C1 segment of cervical spinal cord (tissue), 14 donors: ENCODE measurements around the gene LIPJ.

Experiments used
- DNase-seq, 14 donors: peaks; one replicate each; lab custom pipeline; 2025; lab: John Stamatoyannopoulos, UW

LIPJ gene

DNA sequence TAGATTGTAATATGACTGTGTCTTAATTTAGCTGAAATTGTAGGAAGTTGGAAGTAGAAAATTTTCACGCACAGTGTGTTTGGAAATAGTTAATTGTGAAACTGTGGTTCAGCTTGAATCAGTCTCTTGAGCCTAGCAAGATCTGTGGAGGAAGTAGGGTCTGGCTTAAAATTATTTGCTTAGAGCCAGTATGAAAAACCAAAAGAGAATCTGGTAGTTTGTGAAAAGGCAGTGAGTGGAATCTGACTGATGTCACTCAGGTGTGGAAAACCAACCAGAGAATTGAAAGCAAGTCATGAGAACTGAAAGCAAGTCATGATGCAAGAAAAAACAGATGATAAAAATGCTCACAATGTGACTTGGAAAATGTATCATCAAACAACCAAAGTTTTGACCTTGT, 11.5 kb downstream of the LIPJ start:
- DNase-seq: no peak

DNA sequence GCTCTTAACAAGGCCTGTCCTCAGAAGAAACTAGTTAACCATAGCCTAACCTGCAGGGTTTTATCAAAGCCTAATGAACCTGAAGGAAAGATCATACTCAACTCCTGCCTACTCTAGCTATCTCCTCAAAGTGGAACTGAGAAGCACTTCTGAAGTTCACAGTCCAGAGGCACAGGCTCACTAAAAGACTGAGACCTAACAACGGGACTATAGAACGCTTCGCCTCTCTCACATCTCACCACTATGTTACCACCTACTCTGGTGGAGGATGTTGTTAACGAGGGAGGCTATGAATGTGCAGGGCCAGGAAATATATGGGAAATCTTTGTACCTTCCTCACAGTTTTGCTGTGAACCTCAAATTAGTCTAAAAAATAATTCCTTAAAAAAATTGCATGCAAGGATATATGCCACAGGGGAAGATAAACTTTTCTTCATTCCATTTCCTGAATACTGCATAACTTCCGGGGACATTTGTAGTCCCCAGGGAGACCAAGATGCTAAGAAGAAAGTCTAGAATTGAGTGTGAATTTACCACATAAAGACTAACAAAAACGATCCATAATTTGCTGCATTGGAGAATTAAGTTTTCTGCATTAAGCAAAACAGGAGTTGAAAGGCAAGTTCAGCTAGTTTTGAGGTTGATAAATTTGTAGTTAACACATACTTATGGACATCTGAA, 21.6 kb downstream of the LIPJ start:
- no peak for DNase-seq

DNA sequence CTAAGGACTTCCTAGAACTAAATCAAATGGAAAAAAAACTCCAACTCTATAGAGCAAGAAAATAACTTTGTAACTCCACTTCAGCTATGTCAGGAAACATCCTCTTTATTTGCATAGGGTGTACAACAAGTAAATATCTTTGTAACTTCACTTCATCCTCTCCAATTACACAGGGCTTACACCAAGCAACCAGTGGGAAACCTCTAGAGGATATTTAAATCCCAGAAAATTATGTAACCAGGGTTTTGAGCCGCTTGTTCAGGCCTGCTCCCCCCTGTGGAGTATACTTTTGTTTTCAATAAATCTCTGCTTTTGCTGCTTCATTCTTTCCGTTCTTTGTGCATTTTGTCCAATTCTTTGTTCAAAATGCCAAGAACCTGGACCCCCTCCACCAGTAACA, 22.2 kb downstream of the LIPJ start:
- DNase-seq: no peak

DNA sequence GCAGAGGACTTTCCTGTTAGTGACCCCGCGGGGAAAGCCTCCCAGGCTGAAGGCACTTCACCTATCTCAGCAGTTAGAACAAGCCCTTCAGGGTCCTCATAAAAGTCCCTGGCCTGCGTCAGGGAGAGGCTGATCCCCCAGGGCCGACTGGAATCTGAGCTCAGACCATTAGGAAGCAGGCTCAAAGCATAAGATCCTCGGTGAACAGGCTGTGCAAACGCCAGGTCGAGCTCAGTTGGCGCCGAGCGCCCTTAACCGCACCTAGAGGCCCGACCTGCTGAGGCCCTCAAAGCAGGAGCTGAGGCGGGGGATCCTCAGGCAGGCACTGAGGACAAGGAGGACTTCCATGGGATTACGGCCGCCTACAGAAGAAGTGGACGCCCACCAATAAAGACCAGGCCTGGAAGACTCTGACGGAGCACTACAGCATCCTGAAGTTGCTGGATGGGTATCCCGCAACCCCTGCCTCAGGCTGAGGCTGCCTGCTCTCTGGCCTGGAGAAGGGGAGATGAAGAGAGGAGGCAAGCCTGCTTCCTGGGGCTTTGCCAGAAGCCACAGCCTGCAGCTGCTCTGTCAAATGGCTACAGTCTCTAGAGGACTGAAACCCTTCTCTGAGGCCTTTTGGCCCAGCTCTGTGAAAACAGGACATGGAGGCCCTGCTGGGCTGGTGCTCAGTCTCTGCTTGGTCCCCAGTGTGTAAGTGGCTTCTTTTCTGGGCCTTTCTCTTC, 29.9 kb downstream of the LIPJ start:
- no peak for DNase-seq

DNA sequence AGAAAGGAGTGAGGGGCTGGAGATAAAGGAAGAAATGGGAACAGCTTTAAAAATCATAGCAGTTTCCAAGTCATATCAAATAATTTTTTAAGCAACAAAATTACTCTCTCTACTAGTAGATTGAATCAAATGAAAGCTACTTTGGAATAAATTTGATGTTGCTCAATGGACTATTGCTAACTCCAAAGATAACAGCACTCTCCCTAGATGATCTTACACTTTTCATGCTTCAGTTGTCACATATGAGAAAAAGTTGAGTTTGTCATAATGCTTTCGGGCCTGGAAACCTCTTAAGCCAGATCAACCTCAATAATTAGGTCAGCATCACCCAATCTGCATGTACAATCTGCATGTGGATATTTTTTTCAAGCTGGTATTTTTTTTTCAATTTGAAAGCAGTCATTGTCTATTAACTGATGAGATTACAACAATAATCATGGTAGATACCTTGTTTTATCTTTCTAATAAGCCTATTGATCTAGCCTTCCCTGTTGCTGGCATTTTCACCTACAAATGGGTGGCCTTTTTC, 31.3 kb downstream of the LIPJ start:
- DNase-seq: no peak

DNA sequence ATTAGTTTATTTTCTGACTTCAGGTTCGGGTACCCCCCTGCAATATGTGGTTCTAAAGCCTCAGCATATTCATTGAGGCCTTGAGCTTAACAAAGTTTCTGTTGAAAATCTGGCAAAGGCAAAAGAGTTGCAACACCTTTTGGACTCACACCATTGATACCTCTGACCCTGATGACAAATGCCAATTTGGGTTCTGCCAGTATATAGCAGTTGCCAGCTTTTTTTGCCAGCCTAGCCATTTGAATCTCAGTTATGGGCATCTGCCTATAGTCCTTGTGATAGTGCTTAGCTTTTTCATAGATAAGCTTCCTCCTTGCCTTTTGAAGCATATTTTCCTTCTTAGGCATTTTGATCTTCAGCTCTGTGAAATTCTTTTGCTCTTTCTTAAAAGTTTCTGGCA, 31.9 kb downstream of the LIPJ start:
- DNase-seq: no peak

DNA sequence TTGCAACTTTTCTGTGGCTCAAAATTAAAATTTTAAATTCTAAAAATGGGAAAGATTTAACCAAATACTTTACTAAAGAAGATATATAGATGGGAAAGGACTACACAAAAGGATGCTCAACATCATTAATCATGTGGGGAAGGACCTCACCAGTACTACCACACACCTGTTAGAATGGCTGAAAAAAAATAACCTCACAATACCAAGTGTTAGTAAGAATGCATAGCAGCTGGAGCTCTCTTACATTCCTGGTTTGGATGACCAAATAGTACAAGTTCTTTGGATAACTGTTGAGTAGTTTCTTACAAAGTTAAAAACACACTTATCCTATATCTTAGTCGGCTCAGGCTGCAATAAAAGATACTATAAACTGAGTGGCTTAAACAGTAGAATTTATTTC, 33.9 kb downstream of the LIPJ start:
- DNase-seq: no peak

DNA sequence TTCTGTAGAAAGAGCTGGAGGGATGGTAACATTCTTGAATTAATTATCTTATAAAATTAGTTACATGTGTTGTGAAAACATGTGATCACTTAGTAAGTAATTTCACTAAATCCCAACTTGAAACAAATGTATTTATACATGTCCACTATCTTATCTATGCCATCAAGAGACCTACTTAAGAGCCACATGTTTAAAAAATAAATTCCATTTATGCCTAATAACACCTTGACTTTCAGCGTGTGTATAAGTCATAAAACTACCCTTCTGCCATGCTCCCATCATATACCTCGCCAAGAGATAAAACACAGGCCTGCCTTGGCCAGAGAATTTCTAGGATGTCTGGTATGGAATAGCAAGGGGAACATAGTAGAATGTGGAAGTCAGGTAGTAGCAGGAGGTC, 37.3 kb downstream of the LIPJ start:
- no peak for DNase-seq

DNA sequence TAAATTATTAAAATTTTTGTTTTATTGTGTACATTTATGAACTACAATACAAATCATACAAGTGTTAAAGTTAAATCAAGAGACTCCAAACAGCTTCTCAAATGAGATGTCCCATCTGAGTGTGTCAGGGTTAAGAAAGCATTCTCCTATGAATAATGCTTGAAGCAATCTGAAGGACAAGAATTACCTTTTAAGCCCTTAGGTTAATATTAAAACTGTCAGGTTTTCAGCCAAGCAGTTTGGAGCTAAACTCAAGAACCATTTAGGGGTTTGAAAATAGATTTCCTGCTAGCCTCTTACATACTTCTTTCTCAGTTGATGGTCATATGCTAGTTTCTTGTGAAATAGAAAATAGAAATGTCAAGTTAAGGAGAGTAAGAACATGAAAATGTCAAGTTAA, 38.3 kb downstream of the LIPJ start:
- no peak for DNase-seq

DNA sequence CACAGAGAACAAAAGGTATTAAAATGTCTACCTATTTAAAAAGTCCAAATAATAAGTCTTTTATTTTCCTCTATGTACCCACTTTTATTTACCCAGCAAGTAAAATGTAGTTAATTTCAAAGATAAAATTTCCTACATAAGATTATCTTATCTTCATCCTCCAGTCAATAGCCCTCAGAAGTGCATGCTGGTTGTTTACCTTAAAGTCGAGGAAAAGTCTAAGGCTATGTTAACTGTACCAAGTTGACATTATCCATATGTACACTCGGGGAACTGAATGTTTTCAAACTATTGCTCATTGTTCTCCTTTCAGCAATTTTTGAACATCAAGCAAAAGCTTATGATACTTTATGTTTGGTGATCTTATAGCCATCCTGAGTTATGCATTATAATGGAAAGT, 53.6 kb downstream of the LIPJ start:
- DNase-seq: no peak

DNA sequence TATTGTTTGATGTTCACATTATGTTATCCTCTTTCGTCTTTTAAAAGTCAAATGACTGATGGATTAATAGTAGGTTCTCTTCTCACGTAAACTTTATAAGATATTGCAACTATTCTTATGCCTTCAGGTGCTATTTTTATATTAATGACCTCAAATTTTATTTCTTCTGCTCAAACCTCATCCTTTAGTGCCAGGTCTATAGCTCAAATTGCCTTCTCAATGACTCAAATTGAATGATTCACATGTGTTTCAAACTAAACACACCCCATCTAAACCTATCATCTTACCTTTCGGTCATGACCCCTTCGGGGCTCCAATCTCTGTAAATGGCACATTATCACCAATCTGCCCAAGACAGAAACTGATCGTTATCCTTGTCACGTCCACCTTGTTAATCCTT, 55.6 kb downstream of the LIPJ start:
- DNase-seq: no peak

DNA sequence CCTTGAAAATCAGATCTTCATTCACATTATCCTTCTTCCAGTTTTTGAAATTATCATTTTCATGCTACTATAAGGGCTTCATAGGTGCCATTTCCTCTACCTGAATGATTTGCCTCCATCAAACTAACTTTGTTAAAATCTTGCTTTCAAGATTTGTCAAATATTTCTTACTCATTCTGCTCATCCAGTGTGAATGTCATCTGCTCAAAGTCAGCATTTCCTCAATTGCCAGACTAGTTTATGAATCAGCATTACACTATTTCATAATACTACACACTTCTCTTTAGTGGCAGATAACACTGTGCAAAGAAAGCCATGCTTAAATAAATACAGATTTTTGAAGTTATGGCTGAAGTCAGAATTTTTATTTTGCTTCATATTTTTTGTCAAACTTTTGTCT, 56.4 kb downstream of the LIPJ start:
- no peak for DNase-seq

DNA sequence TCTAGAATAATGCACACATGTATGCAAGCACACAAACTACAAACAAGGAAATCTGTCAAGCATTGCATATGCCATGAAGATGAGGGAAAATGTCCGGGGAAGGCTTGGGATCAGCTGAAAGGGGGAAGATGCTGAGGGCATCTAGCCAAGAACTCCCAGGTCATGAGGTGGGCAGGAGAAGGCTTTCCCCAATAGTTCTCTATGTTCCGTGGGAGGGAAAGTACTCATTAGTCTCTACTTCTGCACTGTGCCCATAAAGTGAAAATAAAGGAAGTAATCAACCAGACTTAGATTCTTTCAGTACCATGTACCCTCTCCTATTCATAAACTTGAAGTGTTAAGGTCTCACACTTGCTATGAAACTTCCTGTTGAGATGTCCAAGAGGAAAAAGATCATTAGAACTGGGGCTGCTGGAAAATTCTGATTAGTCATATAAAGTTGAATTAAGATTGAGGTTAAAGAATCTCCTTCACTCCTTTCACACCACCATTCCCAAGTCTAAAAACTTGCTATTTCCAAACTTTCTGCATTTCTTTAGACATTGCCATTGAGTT, 60.6 kb downstream of the LIPJ start:
- DNase-seq: no peak

DNA sequence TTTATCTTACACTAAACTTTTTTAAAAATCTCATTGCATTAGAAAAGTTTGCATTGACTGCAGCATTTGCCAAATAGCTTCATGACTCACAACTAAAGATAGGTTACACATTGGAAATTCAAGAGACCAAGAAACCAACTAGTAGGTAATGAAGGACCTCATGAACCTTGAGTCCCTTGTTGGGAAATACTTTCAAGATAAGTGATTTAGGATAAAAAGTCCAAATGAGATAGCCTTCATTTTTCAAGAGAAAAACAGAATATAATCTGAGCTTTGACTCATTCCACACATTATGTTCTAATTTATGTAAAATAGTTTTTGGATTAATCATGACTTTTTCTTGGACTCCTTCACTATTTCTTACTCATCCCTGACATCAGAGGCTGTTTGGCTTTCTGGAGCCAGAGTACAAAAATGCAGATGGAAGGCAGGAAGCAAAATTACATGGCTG, 64.6 kb downstream of the LIPJ start:
- no peak for DNase-seq

DNA sequence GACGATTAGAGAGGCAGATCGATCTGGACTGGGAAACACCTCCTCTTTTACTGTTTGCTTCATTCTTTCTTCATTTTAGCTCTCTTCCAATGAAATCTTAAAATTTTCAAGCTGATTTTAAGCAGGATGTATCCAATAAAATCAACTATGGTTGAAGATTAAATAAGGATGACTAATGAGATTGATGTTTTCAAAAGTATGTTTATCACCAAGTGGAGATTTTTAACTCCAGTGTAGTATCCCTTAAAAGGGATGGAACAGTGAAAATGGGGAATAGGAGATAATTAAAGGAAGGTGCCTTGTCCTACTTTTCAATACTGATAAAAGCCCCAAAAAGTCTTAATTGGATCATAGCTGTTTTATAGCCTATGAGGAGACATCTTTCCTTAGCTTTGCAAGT, 66.1 kb downstream of the LIPJ start:
- no peak for DNase-seq
